HCT116 (cell line): ENCODE measurements around the gene BATF2. TPM values are rescaled to one million over a fixed set of nuclear protein-coding genes. Genes with fewer than 3 reads are reported as not detected.

Experiments used
- ATAC-seq: fragments of 200-7000 bp; cut with Tn5 transposase; 2 replicates; pipeline ENCODE4 v1.9.1; 2020; ENCODE audit warnings: mild to moderate bottlenecking, moderate library complexity
- BruUV-seq: library from RNA; stranded (reverse); fragments of 400-500 nt; replicated peaks from 2 replicates; lab custom pipeline; 2021; lab: Mats Ljungman, UMichigan
- CTCF ChIA-PET: fragments of 300-600 bp; sonication (Branson Sonifier 250); formaldehyde crosslinking; loops from one replicate; lab custom pipeline; 2021; ENCODE audit warnings: antibody characterized with exemption; lab: Charles Lee
- POLR2A ChIA-PET: fragments of 300-600, 350-600 bp; sonication (Branson Sonifier 250); formaldehyde crosslinking; loops from one replicate; lab custom pipeline; 2021; ENCODE audit warnings: antibody characterized with exemption; lab: Charles Lee
- RAD21 ChIA-PET, 2 experiments: fragments of 300-600 bp; sonication (Branson Sonifier 250); formaldehyde crosslinking; loops; one replicate each; lab custom pipeline; 2023; ENCODE audit warnings: low total read pairs in 2 of 2; ENCODE audit not compliant: uncharacterized antibody in 2 of 2, unreplicated experiment in 2 of 2, low non-redundant PET in 1 of 2; lab: Charles Lee
- DNase-seq: peaks from one replicate; pipeline ENCODE4 v3.0.0-alpha.2; 2010; ENCODE audit warnings: low read depth, low spot score
- H2AFZ ChIP-seq: fragments of 200-600 bp; shearing (Covaris generic), sonication (generic); 2 replicates; pipeline ENCODE4 v1.6.1; 2017; ENCODE audit warnings: low read depth, mixed run types, mixed read lengths, antibody characterized with exemption, low read length; ENCODE audit not compliant: poor library complexity, severe bottlenecking
- H3K27ac ChIP-seq: 2 replicates; pipeline ENCODE4 v1.5.1; 2012; ENCODE audit warnings: low read depth, low read length
- H3K27me3 ChIP-seq: fragments of 200-600 bp; sonication (generic); 2 replicates; pipeline ENCODE4 v1.6.1; 2016; ENCODE audit warnings: mixed run types, low read length, mixed read lengths; ENCODE audit not compliant: insufficient read depth
- H3K36me3 ChIP-seq, 2 experiments: fragments of 200-500 bp in 1 of 2; fragments of 200-600 bp in 1 of 2; sonication (Bioruptor generic) in 1 of 2; sonication (generic) in 1 of 2; 2 replicates each; pipeline versions ENCODE4 v1.5.1 to v1.6.1; 2014 to 2016; ENCODE audit warnings: low read length in 2 of 2, inconsistent platforms in 1 of 2, mixed read lengths in 1 of 2, mixed run types in 1 of 2; ENCODE audit not compliant: insufficient read depth in 2 of 2, control insufficient read depth in 1 of 2
- H3K4me1 ChIP-seq, 2 experiments: fragments of 200-600 bp in 1 of 2; sonication (generic) in 1 of 2; 2 replicates each; pipeline versions ENCODE4 v1.5.1 to v1.6.1; 2012 to 2017; ENCODE audit warnings: low read length in 2 of 2, inconsistent platforms in 1 of 2, mild to moderate bottlenecking in 1 of 2, mixed read lengths in 1 of 2, mixed run types in 1 of 2, moderate library complexity in 1 of 2; ENCODE audit not compliant: insufficient read depth in 2 of 2, control insufficient read depth in 1 of 2
- H3K4me2 ChIP-seq: fragments of 200-600 bp; sonication (generic); 2 replicates; pipeline ENCODE4 v1.6.1; 2017; ENCODE audit warnings: mixed run types, low read length, mixed read lengths
- H3K4me3 ChIP-seq, 2 experiments: fragments of 200-600 bp in 1 of 2; sonication (generic) in 1 of 2; replicated peaks in 1 of 2; 2 replicates each; pipeline ENCODE4 v1.5.1; 2011 to 2016; ENCODE audit warnings: low read length in 2 of 2, control low read depth in 1 of 2, low read depth in 1 of 2, mild to moderate bottlenecking in 1 of 2, mixed read lengths in 1 of 2, mixed run types in 1 of 2
- H3K79me2 ChIP-seq: fragments of 200-600 bp; sonication (generic); 2 replicates; pipeline ENCODE4 v1.6.1; 2017; ENCODE audit warnings: mild to moderate bottlenecking, mixed run types, low read length, moderate library complexity, mixed read lengths; ENCODE audit not compliant: insufficient read depth
- H3K9ac ChIP-seq: fragments of 200-600 bp; sonication (generic); 2 replicates; pipeline ENCODE4 v1.6.1; 2016; ENCODE audit warnings: low read length, mixed read lengths
- H3K9me2 ChIP-seq: fragments of 200-600 bp; sonication (generic), shearing (Covaris generic); 2 replicates; pipeline ENCODE4 v1.6.1; 2017; ENCODE audit warnings: mixed run types, mild to moderate bottlenecking, moderate library complexity; ENCODE audit not compliant: insufficient read depth
- H3K9me3 ChIP-seq, 2 experiments: fragments of 200-500 bp in 1 of 2; fragments of 200-600 bp in 1 of 2; sonication (Bioruptor generic) in 1 of 2; sonication (generic) in 1 of 2; 2 replicates each; pipeline ENCODE4 v1.6.1; 2014 to 2017; ENCODE audit warnings: low read length in 2 of 2, mixed read lengths in 2 of 2, inconsistent platforms in 1 of 2, low read depth in 1 of 2, mild to moderate bottlenecking in 1 of 2, mixed run types in 1 of 2, moderate library complexity in 1 of 2; ENCODE audit not compliant: control insufficient read depth in 1 of 2, insufficient read depth in 1 of 2
- H4K20me1 ChIP-seq: fragments of 200-600 bp; sonication (generic), shearing (Covaris generic); 2 replicates; pipeline ENCODE4 v1.6.1; 2017; ENCODE audit warnings: mixed run types, mild to moderate bottlenecking, moderate library complexity; ENCODE audit not compliant: insufficient read depth
- ELF1 ChIP-seq: IDR thresholded peaks from 2 replicates; pipeline ENCODE4 v1.6.1; 2012; ENCODE audit warnings: low read depth, borderline replicate concordance
- EZH2phosphoT487 ChIP-seq: fragments of 200-600 bp; IDR thresholded peaks from 2 replicates; pipeline ENCODE4 v1.6.1; 2018; ENCODE audit warnings: antibody characterized with exemption, borderline replicate concordance
- FOSL1 ChIP-seq: IDR thresholded peaks from 2 replicates; pipeline ENCODE4 v1.6.1; 2012; ENCODE audit warnings: low read depth
- JUND ChIP-seq: IDR thresholded peaks from 2 replicates; pipeline ENCODE4 v1.6.1; 2012
- POLR2AphosphoS5 ChIP-seq: IDR thresholded peaks from 2 replicates; pipeline ENCODE4 v1.6.1; 2011; ENCODE audit warnings: mild to moderate bottlenecking, low read depth, low read length, moderate library complexity
- REST ChIP-seq: IDR thresholded peaks from 2 replicates; pipeline ENCODE4 v1.6.1; 2012; ENCODE audit warnings: low read depth
- SIN3A ChIP-seq: IDR thresholded peaks from 2 replicates; pipeline ENCODE4 v1.6.1; 2012; ENCODE audit warnings: low read depth
- SP1 ChIP-seq: IDR thresholded peaks from 2 replicates; pipeline ENCODE4 v1.6.1; 2012; ENCODE audit warnings: low read depth
- SRF ChIP-seq: IDR thresholded peaks from 2 replicates; pipeline ENCODE4 v1.6.1; 2012; ENCODE audit warnings: low read depth
- YY1 ChIP-seq: IDR thresholded peaks from 2 replicates; pipeline ENCODE4 v1.6.1; 2011; ENCODE audit warnings: low read length, low read depth, moderate library complexity, mild to moderate bottlenecking; ENCODE audit not compliant: insufficient replicate concordance; ENCODE audit errors: extremely low read depth
- intact Hi-C: fragments of 100-400 bp; cut with micrococcal nuclease; formaldehyde crosslinking; loops from 2 replicates; pipeline ENCODE4 v1.10.0; 2022
- total RNA-seq: library from RNA; stranded (reverse); gene quantifications from one replicate; pipeline ENCODE4 v1.2.1, GENCODE V29; 2021; ENCODE audit not compliant: unreplicated experiment

BATF2 gene
- total RNA-seq, 1 experiment from 2014 or later = 2.1 TPM

GRCh38 chr11:64954201-64954600 lies 42.6 kb downstream of the BATF2 start:
- intact Hi-C loops = no loop called here
- no peak overlapping the region for H2AFZ ChIP-seq
- CTCF ChIA-PET = no interaction called here
- H3K27ac ChIP-seq = no peak overlapping the region
- H3K79me2 ChIP-seq = no peaks in the 10 kb centered on the region
- RAD21 ChIA-PET = no interaction called here
- no peaks in the 10 kb centered on the region for H3K9me3 ChIP-seq
- BruUV-seq = no TSS peak
- TF ChIP-seq JUND = no peak
- no peak for TF ChIP-seq YY1
- TF ChIP-seq SP1 = no peak
- no peak for TF ChIP-seq POLR2AphosphoS5
- no peak for TF ChIP-seq REST
- no peak for TF ChIP-seq FOSL1
- TF ChIP-seq SRF = no peak
- no peak for TF ChIP-seq SIN3A
- TF ChIP-seq ELF1 = no peak
- no peak for TF ChIP-seq EZH2phosphoT487
- ATAC-seq (no peak), DNase-seq (no peak)
- no peaks in the 10 kb centered on the region for H3K36me3 ChIP-seq
- H3K4me3 ChIP-seq = no peak overlapping the region
- no peak overlapping the region for H3K4me2 ChIP-seq
- H3K9ac ChIP-seq = no peak overlapping the region
- no peaks in the 10 kb centered on the region for H4K20me1 ChIP-seq
- POLR2A ChIA-PET = no interaction called here
- no peaks in the 10 kb centered on the region for H3K27me3 ChIP-seq
- H3K4me1 ChIP-seq = no peaks in the 10 kb centered on the region
- no peaks in the 10 kb centered on the region for H3K9me2 ChIP-seq
